KMS-11 (cell line): ENCODE measurements around the gene SIL1.

Source experiments
- H2AFZ ChIP-seq: fragments of 200-600 bp; sonication (generic); 2 replicates; pipeline ENCODE4 v1.6.1; 2016; ENCODE audit warnings: antibody characterized with exemption, mixed run types, low read depth
- H3K27ac ChIP-seq: fragments of 200-600 bp; sonication (generic); 2 replicates; pipeline ENCODE4 v1.6.1; 2016; ENCODE audit warnings: mild to moderate bottlenecking, mixed run types
- H3K27me3 ChIP-seq: fragments of 200-600 bp; sonication (generic); 2 replicates; pipeline ENCODE4 v1.6.1; 2017; ENCODE audit warnings: mild to moderate bottlenecking, low read depth, mixed run types, moderate library complexity; ENCODE audit not compliant: insufficient read depth
- H3K36me3 ChIP-seq: fragments of 200-600 bp; sonication (generic); 2 replicates; pipeline ENCODE4 v1.6.1; 2017; ENCODE audit warnings: mild to moderate bottlenecking, mixed run types; ENCODE audit not compliant: insufficient read depth
- H3K4me1 ChIP-seq: fragments of 200-600 bp; sonication (generic); 2 replicates; pipeline ENCODE4 v1.6.1; 2016; ENCODE audit warnings: mild to moderate bottlenecking, low read depth, mixed run types; ENCODE audit not compliant: poor library complexity, severe bottlenecking
- H3K4me2 ChIP-seq: fragments of 200-600 bp; sonication (generic); 2 replicates; pipeline ENCODE4 v1.7.0; 2016; ENCODE audit warnings: mild to moderate bottlenecking, mixed run types
- H3K4me3 ChIP-seq: fragments of 200-600 bp; sonication (generic); IDR thresholded peaks from 2 replicates; pipeline ENCODE4 v1.6.1; 2017; ENCODE audit warnings: low read depth, low read length, mixed read lengths; ENCODE audit not compliant: insufficient read depth
- H3K79me2 ChIP-seq: fragments of 200-600 bp; sonication (generic); 2 replicates; pipeline ENCODE4 v1.6.1; 2016; ENCODE audit warnings: low read depth, mixed run types; ENCODE audit not compliant: insufficient read depth
- H3K9ac ChIP-seq: fragments of 200-600 bp; sonication (generic); 2 replicates; pipeline ENCODE4 v1.6.1; 2016; ENCODE audit warnings: mild to moderate bottlenecking, mixed run types
- H4K20me1 ChIP-seq: fragments of 200-600 bp; sonication (generic); 2 replicates; pipeline ENCODE4 v1.6.1; 2016; ENCODE audit warnings: mild to moderate bottlenecking, mixed run types; ENCODE audit not compliant: insufficient read depth
- CTCF ChIP-seq: fragments of 200-600 bp; sonication (generic); conservative IDR thresholded peaks from 2 replicates; pipeline ENCODE4 v1.6.1; 2017; ENCODE audit warnings: low read depth, mild to moderate bottlenecking, antibody characterized with exemption, low read length, moderate library complexity, mixed read lengths

SIL1 gene

DNA sequence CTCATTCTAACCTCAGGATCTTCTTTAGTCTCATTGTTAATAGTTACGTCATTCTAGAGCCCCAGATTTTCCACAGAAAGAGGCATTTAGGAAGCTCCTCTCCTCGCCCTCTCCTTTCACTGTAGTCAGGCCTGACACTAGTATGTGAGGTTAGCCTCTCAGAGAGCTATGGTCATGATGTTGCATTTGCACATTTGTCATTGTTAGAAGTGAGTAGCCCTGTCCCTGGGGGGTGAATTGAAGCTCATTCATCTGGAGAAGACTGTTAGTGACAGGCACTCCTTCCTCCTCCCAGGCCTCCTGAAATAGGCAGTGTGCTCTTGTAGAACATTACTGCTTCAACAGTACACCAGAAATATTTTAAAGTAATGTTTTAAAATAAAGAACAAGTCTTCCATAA is 296.5 kb downstream of the SIL1 start:
- no peaks in the 10 kb centered on the region for H3K4me1 ChIP-seq
- no peaks in the 10 kb centered on the region for H4K20me1 ChIP-seq
- no peak overlapping the region for H3K4me2 ChIP-seq

GRCh38 chr5:138900281-138900965 is 297.7 kb downstream of the SIL1 start:
- Histone ChIP-seq H2AFZ (no peak overlapping the region), H3K9ac (no peak overlapping the region), H3K4me3 (no peak overlapping the region), H3K4me1 (no peaks in the 10 kb centered on the region), H3K4me2 (no peak overlapping the region), H3K27me3 (no peaks in the 10 kb centered on the region), H3K36me3 (no peaks in the 10 kb centered on the region), H3K79me2 (no peaks in the 10 kb centered on the region), H4K20me1 (no peaks in the 10 kb centered on the region), H3K27ac (no peak overlapping the region)
- no peak for TF ChIP-seq CTCF

More for the DNA sequence above, 296.5 kb downstream of the SIL1 start:
- Histone ChIP-seq H3K27me3 (no peaks in the 10 kb centered on the region), H2AFZ (no peak overlapping the region), H3K36me3 (no peaks in the 10 kb centered on the region), H3K4me3 (no peak overlapping the region), H3K9ac (no peak overlapping the region), H3K79me2 (no peaks in the 10 kb centered on the region), H3K27ac (no peak overlapping the region)
- no peak for TF ChIP-seq CTCF

GRCh38 chr5:138898742-138899141 is 299.4 kb downstream of the SIL1 start:
- no peaks in the 10 kb centered on the region for H3K4me1 ChIP-seq
- no peak for TF ChIP-seq CTCF
- H4K20me1 ChIP-seq = no peaks in the 10 kb centered on the region
- H3K4me2 ChIP-seq = no peak overlapping the region
- H2AFZ ChIP-seq = no peak overlapping the region
- H3K4me3 ChIP-seq = no peak overlapping the region
- H3K79me2 ChIP-seq = no peaks in the 10 kb centered on the region
- H3K9ac ChIP-seq = no peak overlapping the region
- no peak overlapping the region for H3K27ac ChIP-seq
- H3K36me3 ChIP-seq = no peaks in the 10 kb centered on the region
- no peaks in the 10 kb centered on the region for H3K27me3 ChIP-seq

DNA sequence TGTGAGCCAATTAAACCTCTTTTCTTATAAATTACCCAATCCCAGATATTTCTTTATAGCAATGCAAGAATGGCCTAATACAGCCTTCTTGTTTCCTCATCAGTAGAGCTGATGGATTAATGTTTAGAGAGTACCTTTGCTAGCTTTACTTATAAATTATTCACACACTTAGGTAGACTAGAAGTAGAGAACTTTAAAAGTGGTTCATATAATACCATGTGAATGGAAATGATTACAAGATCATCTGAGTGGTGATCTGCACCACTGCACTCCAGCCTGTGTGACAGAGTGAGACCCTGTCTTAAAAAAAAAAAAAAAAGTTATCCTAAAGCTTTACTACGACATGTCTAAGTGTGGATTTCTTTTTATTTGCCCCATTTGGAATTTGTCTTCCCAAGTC is 299.9 kb downstream of the SIL1 start:
- Histone ChIP-seq H3K79me2 (no peaks in the 10 kb centered on the region), H3K36me3 (no peaks in the 10 kb centered on the region), H3K9ac (no peak overlapping the region), H3K4me3 (no peak overlapping the region), H2AFZ (no peak overlapping the region), H3K27me3 (no peaks in the 10 kb centered on the region), H4K20me1 (no peaks in the 10 kb centered on the region), H3K4me2 (no peak overlapping the region), H3K27ac (no peak overlapping the region), H3K4me1 (no peaks in the 10 kb centered on the region)
- no peak for TF ChIP-seq CTCF
